ENCODE results near the gene NRCAM.

GRCh38 chr7:108316708-108317107 lies 139.5 kb downstream of the NRCAM start:
- TF ChIP-seq CTCF (IDR thresholded peaks at IDR 0.05; ENCODE audit: low read depth, low read length): no peak
- TF ChIP-seq EZH2phosphoT487 (IDR thresholded peaks at IDR 0.05; ENCODE audit: low read depth): no peak

All from OCI-LY3 (cell line).